Keratinocyte (primary cell): ENCODE data around the gene REXO1. TPM values are rescaled to one million over a fixed set of nuclear protein-coding genes. Genes with fewer than 3 reads are reported as not detected.

Source experiments
- DNase-seq: peaks from one replicate; pipeline ENCODE4 v3.0.0-alpha.2; 2011; ENCODE audit warnings: low read depth, missing footprints, low spot score
- FAIRE-seq: peaks from 2 replicates; lab custom pipeline; 2011; peaks lifted over from hg19 to GRCh38; lab: Jason Lieb, UNC
- H2AFZ ChIP-seq: 2 replicates; pipeline ENCODE4 v1.6.0; 2012; ENCODE audit warnings: low read length, control low read depth, inconsistent platforms; ENCODE audit not compliant: control insufficient read depth
- H3K27ac ChIP-seq: 2 replicates; pipeline ENCODE4 v1.5.1; 2011; ENCODE audit warnings: low read length; ENCODE audit not compliant: control insufficient read depth, insufficient read depth
- H3K27me3 ChIP-seq: 3 replicates; pipeline ENCODE4 v1.6.0; 2011; ENCODE audit warnings: low read length; ENCODE audit not compliant: control insufficient read depth, insufficient read depth; ENCODE audit errors: extremely low read depth
- H3K36me3 ChIP-seq, 2 experiments: 2 replicates in 1 of 2; 3 replicates in 1 of 2; pipeline ENCODE4 v1.5.1; 2011; ENCODE audit warnings: low read length in 2 of 2, mild to moderate bottlenecking in 1 of 2; ENCODE audit not compliant: control insufficient read depth in 2 of 2, insufficient read depth in 2 of 2; ENCODE audit errors: extremely low read depth in 1 of 2
- H3K4me1 ChIP-seq: 3 replicates; pipeline ENCODE4 v1.5.1; 2011; ENCODE audit warnings: low read length; ENCODE audit not compliant: control insufficient read depth, insufficient read depth; ENCODE audit errors: extremely low read depth
- H3K4me2 ChIP-seq: 3 replicates; pipeline ENCODE4 v1.6.0; 2011; ENCODE audit warnings: low read depth, low read length; ENCODE audit not compliant: control insufficient read depth, insufficient read depth; ENCODE audit errors: extremely low read depth
- H3K4me3 ChIP-seq, 3 experiments: fragments of 200-600 bp in 1 of 3; sonication (generic) in 1 of 3; 2 replicates in 2 of 3; 3 replicates in 1 of 3; pipeline ENCODE4 v1.5.1; 2011 to 2016; ENCODE audit warnings: low read length in 3 of 3, mild to moderate bottlenecking in 3 of 3, control low read depth in 2 of 3, inconsistent platforms in 1 of 3, low read depth in 1 of 3, mixed read lengths in 1 of 3, mixed run types in 1 of 3, moderate library complexity in 1 of 3; ENCODE audit not compliant: control insufficient read depth in 2 of 3, insufficient read depth in 2 of 3; ENCODE audit errors: extremely low read depth in 1 of 3
- H3K79me2 ChIP-seq: 2 replicates; pipeline ENCODE4 v1.6.0; 2012; ENCODE audit warnings: low read length; ENCODE audit not compliant: control insufficient read depth, insufficient read depth
- H3K9ac ChIP-seq: 3 replicates; pipeline ENCODE4 v1.6.0; 2011; ENCODE audit warnings: low read length; ENCODE audit not compliant: control insufficient read depth, insufficient read depth; ENCODE audit errors: extremely low read depth
- H3K9me1 ChIP-seq: 3 replicates; pipeline ENCODE4 v1.6.0; 2011; ENCODE audit warnings: low read length; ENCODE audit not compliant: control insufficient read depth, insufficient read depth; ENCODE audit errors: extremely low read depth
- H3K9me3 ChIP-seq: 2 replicates; pipeline ENCODE4 v1.5.1; 2012; ENCODE audit warnings: low read depth, low read length; ENCODE audit not compliant: control insufficient read depth
- H4K20me1 ChIP-seq: 3 replicates; pipeline ENCODE4 v1.6.0; 2011; ENCODE audit warnings: low read length; ENCODE audit not compliant: control insufficient read depth, insufficient read depth; ENCODE audit errors: extremely low read depth
- EZH2 ChIP-seq: IDR thresholded peaks from one replicate; pipeline ENCODE4 v1.6.1; 2012; ENCODE audit warnings: inconsistent platforms, mild to moderate bottlenecking, low read length, moderate library complexity
- dilution Hi-C: fragments of 300-500 bp; cut with MboI; formaldehyde crosslinking; loops from one replicate; pipeline ENCODE4 v1.7.0; 2020; ENCODE audit warnings: low sequenced_read_pairs; ENCODE audit not compliant: extremely low pct_ligation_motif_present
- polyA plus RNA-seq, 5 experiments: library from polyadenylated mRNA; depleted of rRNA in 3 of 5; stranded (reverse) in 3 of 5; stranded (forward) in 1 of 5; unstranded in 1 of 5; fragments of >200 nt; gene quantifications; 1 replicate in 1 of 5; 2 replicates in 3 of 5; 3 replicates in 1 of 5; pipeline versions ENCODE4 v1.2.1 to v1.2.3, GENCODE V29; 2011 to 2012; ENCODE audit warnings: missing spikeins in 2 of 5, low read depth in 1 of 5, low replicate concordance in 1 of 5
- TF ChIP-seq, protein P1 (sequence below), 3 experiments: IDR thresholded peaks in 1 of 3; conservative IDR thresholded peaks in 1 of 3; optimal IDR thresholded peaks in 1 of 3; 2 replicates in 2 of 3; 3 replicates in 1 of 3; pipeline versions ENCODE3 to v1.5.1; 2011; ENCODE audit warnings: low read length in 3 of 3, mild to moderate bottlenecking in 3 of 3, moderate library complexity in 2 of 3, control low read depth in 1 of 3, inconsistent platforms in 1 of 3; ENCODE audit not compliant: insufficient read depth in 2 of 3; ENCODE audit errors: extremely low read depth in 1 of 3

Gene REXO1
- polyA plus RNA-seq, 1 donor (not counting 4 experiments of a cell fraction or from before 2014, with no cell fraction given) = 6.1 TPM

- H3K79me2 ChIP-seq = peaks cover 44% of the 10 kb centered on the region
- H3K9me1 ChIP-seq = no peaks in the 10 kb centered on the region
- peaks cover 27% of the 10 kb centered on the region for H3K4me1 ChIP-seq
- H4K20me1 ChIP-seq = peaks cover 6% of the 10 kb centered on the region
- no peak for TF ChIP-seq EZH2
- TF ChIP-seq, protein P1, sequence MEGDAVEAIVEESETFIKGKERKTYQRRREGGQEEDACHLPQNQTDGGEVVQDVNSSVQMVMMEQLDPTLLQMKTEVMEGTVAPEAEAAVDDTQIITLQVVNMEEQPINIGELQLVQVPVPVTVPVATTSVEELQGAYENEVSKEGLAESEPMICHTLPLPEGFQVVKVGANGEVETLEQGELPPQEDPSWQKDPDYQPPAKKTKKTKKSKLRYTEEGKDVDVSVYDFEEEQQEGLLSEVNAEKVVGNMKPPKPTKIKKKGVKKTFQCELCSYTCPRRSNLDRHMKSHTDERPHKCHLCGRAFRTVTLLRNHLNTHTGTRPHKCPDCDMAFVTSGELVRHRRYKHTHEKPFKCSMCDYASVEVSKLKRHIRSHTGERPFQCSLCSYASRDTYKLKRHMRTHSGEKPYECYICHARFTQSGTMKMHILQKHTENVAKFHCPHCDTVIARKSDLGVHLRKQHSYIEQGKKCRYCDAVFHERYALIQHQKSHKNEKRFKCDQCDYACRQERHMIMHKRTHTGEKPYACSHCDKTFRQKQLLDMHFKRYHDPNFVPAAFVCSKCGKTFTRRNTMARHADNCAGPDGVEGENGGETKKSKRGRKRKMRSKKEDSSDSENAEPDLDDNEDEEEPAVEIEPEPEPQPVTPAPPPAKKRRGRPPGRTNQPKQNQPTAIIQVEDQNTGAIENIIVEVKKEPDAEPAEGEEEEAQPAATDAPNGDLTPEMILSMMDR (optimal IDR thresholded peaks at IDR 0.05 in 1 of 3, IDR thresholded peaks at IDR 0.05 in 1 of 3, conservative IDR thresholded peaks at IDR 0.05 in 1 of 3; ENCODE audit: extremely low read depth in 1 of 3, insufficient read depth in 2 of 3, low read length in 3 of 3) = no peak
- DNase-seq = no peak
- H3K36me3 ChIP-seq = peaks cover 0 to 2% of the 10 kb centered on the region in 2 experiments
- no peaks in the 10 kb centered on the region for H3K27me3 ChIP-seq
- H3K4me3 ChIP-seq = peak overlapping the region in 2 of 3 experiments; percentile 17 to 80
- H3K9ac ChIP-seq = peak overlapping the region; percentile 90
- no peak overlapping the region for H2AFZ ChIP-seq
- no peak for FAIRE-seq
- dilution Hi-C loops = no loop called here
- peak overlapping the region; percentile 99 for H3K4me2 ChIP-seq
- H3K9me3 ChIP-seq = no peaks in the 10 kb centered on the region
- no peak overlapping the region for H3K27ac ChIP-seq
Measured at GRCh38 chr19:1872807-1873523, 24.7 kb upstream of the REXO1 start.

GRCh38 chr19:1871630-1872029 is 23.3 kb upstream of the REXO1 start:
- FAIRE-seq = no peak
- Histone ChIP-seq H3K27me3 (no peaks in the 10 kb centered on the region), H3K4me1 (peaks cover 26% of the 10 kb centered on the region), H3K27ac (no peak overlapping the region), H3K79me2 (peaks cover 44% of the 10 kb centered on the region), H3K4me2 (no peak overlapping the region), H3K36me3 (peaks cover 0 to 2% of the 10 kb centered on the region in 2 experiments), H2AFZ (no peak overlapping the region), H3K4me3 (no peak overlapping the region), H3K9me3 (no peaks in the 10 kb centered on the region), H3K9ac (no peak overlapping the region), H3K9me1 (no peaks in the 10 kb centered on the region), H4K20me1 (peaks cover 6% of the 10 kb centered on the region)
- no peak for DNase-seq
- TF ChIP-seq EZH2 = no peak
- TF ChIP-seq, protein P1 (optimal IDR thresholded peaks at IDR 0.05 in 1 of 3, IDR thresholded peaks at IDR 0.05 in 1 of 3, conservative IDR thresholded peaks at IDR 0.05 in 1 of 3; ENCODE audit: extremely low read depth in 1 of 3, insufficient read depth in 2 of 3, low read length in 3 of 3) = no peak
- dilution Hi-C loops = no loop called here
